ENCODE results near the gene NFKBIE. TPM values are rescaled to one million over a fixed set of nuclear protein-coding genes. Genes with fewer than 3 reads are reported as not detected.

Gene NFKBIE
- total RNA-seq, 1 donor from 2014 or later: 7.8 TPM

- DNase-seq (ENCODE audit: low read depth): peak; percentile 26
Observed at GRCh38 chr6:44297063-44298038, 32.0 kb upstream of the NFKBIE start.

DNA sequence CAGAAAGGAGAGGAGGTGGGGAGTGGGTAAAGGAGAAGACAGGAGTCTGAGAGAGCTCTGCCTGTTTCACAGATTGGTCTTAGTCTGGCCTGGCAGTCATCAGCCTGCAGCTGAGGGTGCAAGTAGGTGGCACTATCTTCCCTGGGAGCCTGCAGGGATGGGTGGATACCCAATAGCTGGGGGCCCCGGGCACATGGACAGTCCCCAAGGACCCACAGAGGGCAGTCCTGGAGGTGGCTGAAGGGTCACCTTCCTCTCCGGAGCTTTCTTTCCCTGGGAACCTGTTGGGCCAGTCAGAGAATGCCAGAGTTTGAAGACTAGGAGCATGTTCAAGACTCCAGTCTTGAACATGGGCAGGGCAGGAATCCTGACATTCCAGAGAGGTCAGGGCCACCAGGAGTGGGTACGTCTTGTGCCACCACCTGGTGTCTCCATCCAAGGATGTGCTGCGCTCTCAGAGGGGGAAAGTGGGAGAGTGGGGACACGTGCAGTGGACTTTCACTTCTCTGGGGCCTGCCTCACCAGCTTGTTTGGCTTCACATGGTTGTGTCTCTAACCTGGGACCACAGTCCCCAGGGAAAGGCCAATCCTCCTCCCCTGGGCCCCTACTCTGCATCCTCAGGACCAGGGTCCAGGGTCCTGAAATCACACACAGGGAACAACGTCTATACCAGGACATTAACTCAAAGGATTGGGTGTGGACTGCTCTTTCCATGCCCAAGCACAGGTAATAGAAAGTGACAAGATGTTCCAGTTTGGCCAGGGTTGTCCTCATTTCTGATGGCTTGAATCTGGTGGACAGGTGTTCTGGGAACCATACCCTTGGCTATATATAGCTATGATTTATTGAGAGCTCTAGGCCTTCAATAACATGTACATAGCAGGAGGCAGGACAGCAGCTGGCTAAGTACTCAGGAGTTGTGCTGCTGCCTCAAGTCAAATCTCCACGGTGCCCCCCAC, 29.8 kb upstream of the NFKBIE start:
- no peak for DNase-seq (ENCODE audit: low read depth)

GRCh38 chr6:44292661-44293365, 27.5 kb upstream of the NFKBIE start:
- DNase-seq (ENCODE audit: low read depth): no peak

- peak; percentile 77 for DNase-seq (ENCODE audit: low read depth)
Observed at GRCh38 chr6:44291841-44292240, 26.5 kb upstream of the NFKBIE start.

GRCh38 chr6:44289726-44290260, 24.4 kb upstream of the NFKBIE start:
- DNase-seq (ENCODE audit: low read depth): no peak

DNA sequence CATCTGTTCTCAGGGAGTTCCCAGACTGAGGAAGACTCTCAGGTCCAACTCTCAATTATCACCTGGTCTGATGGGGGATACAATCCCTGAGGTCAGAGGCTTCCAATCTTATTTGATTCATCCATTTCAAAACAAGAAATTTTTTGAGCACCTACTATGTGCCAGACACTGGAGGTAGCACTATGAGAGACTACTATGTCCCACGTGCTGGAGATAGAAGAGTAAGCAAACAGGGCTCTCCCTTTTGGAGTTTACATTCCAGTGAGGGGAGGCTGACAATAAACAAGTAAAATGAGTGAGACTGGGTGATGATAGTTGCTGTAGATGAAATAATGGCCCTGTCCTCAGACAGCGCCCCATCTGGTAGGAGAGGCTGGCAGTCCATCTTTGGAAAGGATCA, 21.4 kb upstream of the NFKBIE start:
- no peak for DNase-seq (ENCODE audit: low read depth)

GRCh38 chr6:44286285-44286565, 20.9 kb upstream of the NFKBIE start:
- no peak for DNase-seq (ENCODE audit: low read depth)

GRCh38 chr6:44285552-44286284, 20.4 kb upstream of the NFKBIE start:
- DNase-seq (ENCODE audit: low read depth): peak; percentile 79

- DNase-seq (ENCODE audit: low read depth): no peak
Observed at GRCh38 chr6:44284867-44285266, 19.5 kb upstream of the NFKBIE start.

- DNase-seq (ENCODE audit: low read depth): no peak
Observed at GRCh38 chr6:44284121-44284520, 18.8 kb upstream of the NFKBIE start.

DNA sequence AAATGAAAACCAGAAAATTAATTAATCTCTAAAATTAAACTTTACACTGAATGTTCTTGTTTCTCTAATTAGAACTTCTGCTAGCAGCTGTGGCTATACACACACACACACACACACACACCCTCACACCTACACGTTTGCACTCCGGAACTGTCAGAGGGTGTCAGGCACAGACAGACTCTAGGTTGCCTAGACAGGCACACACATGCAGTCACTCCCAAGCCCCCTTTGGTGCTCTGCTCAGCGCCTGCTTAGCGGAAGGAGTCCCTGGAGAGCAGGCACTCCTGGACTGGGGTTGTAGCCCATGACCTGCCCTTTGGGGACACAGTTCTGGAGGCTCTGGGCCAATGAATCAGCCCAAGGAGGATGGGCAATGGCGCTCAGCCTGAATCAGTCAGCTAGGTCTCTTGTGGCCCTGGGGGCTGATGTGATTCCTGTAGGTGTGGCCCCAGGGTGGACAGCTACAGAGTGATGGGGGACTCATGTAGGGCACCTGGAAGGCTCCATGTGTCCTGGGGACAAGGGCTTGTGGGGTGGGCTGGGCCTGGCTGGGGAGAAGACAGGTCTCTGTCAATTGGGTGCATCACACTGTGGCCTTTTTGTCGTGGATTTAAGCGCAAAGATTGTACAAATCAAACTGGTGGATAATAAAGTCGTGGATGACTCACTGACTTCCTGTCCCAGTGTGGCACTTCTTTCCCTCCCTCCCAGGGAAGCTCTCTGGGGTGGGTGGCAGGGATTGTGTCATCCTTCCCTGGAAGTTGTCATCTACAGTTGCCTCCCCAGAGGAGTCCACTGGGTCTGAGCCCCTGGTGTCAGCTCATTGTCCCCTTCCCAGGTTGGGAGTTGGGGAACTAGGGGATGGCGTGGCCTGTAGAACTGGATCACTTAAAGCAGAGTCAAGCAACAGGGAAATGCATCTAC, 13.7 kb upstream of the NFKBIE start:
- no peak for DNase-seq (ENCODE audit: low read depth)

- no peak for DNase-seq (ENCODE audit: low read depth)
Observed at GRCh38 chr6:44278315-44278714, 13.0 kb upstream of the NFKBIE start.

DNA sequence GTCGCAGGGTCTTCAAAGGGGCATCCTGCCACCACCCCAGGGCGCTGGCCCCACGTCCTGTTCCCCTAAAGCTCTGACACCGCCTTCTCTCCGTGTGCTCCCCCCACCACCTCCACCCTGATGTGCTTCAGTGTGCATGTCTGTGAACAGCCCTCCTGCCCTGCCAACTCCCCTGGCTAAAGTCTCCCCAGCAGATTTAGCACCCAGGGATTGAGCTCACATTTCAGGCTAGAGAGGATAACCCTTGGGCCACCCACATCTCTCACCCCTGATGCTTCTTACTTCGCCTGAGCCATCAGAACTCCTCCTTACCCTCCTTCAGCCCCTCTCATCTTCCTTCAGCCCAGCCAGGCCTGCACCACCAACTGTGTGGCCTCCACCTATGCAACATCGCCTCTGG, 12.4 kb upstream of the NFKBIE start:
- DNase-seq (ENCODE audit: low read depth): no peak

DNA sequence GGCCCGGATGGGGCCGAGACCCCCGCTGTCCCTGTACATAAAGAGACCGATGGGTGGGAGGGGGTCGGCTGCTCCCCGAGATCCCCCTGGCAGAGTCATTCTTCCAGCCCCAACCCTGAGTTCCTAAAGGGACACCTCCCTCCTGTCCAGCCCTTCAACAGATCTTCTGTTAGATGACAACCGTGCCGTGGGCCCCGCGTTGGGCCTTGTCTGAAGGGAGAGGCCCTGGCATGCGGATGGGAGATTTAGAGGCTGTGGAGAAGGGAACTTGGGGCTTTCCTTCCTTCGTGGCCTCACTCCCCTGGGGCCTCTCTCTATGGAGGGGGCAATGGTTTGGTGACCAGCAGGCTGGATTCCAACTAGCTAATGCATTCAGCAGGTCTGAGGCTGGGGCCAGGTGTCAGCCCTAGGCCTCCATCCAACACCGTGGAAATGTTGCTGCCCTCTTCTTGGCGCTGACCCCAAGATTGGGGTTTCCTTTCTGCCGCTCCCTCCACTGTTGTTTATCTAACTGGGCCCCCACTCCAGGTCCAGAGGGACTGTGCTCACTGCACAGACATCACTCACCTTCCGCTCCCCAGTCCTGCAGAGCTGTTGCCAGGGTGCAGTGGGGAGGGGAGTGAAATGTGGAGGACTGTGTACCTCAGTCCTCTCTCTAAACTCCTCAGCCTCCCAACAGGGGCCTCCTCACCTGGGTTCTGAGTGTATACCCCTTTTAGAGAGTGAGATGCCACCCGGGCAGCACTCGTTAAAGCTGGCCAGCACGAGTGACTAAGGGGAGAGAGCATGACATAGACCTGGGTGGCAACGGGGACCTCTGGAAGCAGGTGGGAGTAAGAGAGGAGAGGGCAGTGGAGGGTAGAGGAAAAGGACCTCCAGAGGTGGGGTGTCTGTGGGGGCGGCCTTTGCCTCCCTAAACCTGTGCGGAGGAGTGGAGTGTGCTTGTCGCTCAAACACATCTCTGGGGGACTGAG, 11.6 kb upstream of the NFKBIE start:
- no peak for DNase-seq (ENCODE audit: low read depth)

GRCh38 chr6:44275749-44276648, 10.6 kb upstream of the NFKBIE start:
- DNase-seq (ENCODE audit: low read depth): peak; percentile 59

DNA sequence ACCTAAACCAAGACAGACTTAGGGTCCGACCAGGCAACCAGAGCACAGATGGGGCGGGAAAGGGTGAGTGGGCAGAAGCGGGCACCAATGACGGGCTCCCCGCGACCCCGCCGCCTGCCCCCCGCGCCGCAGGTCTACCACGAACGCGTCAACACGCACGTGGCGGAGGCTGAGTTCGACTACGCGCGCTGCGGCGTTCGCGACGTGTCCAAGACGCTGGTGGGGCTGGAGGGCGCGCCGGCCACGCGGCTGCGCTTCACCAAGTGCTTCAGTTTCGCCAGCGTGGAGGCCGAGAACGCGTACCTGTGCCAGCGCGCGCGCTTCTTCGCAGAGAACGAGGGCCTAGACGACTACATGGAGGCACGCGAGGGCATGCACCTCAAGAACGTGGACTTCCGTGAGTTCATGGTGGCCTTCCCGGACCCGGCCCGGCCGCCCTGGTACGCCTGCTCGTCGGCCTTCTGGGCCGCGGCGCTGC, 10.0 kb upstream of the NFKBIE start:
- no peak for DNase-seq (ENCODE audit: low read depth)

DNA sequence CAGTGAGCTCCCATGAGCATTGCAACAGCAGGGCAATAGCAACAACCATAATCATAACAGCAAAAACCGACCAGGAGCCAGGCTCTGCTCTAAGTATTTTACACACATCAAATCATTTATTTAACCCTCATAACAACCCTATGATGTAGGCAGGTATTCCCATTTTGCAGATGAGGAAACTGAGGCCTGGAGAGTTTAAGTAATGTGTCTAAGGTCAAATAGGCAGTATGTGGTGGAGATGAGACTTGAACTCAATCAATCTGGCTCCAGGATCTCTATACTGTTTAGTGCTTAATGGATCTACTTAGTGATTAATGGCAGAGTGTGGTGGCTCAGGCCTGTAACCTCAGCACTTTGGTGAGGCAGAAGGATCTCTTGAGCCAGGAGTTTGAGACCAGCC, 8.3 kb upstream of the NFKBIE start:
- DNase-seq (ENCODE audit: low read depth): no peak
